HG03354 (cell line): ENCODE results near the gene NLK.

Experiments used
- ATAC-seq: cut with Tn5 transposase; IDR thresholded peaks from one replicate; pipeline ENCODE4 v1.9.1; 2021; ENCODE audit warnings: mild to moderate bottlenecking; ENCODE audit not compliant: unreplicated experiment, poor library complexity, severe bottlenecking

NLK gene

DNA sequence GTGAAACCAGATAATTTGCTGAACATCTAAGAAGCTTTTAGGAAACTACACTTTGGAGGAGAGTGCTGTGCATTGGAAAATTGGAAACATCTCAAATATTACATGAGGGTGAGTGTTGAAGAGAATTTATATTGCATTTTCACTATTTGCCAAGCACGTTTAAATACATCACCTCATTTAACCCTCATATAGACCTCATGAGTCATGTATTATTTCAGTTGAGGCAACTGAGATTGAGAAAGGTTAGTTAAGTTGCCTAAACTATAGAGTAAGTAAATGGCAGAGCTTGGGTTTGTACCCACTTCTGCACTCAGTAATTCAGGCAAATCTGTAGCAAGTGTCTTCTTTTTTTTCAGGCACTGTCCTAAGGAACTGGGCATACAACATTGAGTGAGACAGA lies 3.7 kb upstream of the NLK start:
- no peak for ATAC-seq

- no peak for ATAC-seq
Measured at GRCh38 chr17:28039251-28039650, 3.2 kb upstream of the NLK start.

DNA sequence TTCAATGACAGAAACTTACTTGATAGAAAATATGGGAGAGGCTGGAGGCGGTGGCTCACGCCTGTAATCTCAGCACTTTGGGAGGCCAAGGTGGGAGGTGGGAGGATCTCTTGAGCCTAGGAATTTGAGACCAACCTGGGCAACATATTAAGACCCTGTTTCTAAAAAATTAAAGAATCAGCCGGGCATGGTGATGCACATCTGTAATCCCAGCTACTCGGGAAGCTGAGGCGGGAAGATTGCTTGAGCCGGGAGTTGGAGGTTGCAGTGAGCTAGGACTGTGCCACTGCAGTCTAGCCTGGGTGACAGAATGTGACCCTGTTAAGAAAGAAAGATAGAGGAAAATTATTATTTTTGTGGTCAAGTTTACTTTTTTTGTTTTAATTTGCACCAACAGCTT lies 2.1 kb upstream of the NLK start:
- ATAC-seq, result no peak

DNA sequence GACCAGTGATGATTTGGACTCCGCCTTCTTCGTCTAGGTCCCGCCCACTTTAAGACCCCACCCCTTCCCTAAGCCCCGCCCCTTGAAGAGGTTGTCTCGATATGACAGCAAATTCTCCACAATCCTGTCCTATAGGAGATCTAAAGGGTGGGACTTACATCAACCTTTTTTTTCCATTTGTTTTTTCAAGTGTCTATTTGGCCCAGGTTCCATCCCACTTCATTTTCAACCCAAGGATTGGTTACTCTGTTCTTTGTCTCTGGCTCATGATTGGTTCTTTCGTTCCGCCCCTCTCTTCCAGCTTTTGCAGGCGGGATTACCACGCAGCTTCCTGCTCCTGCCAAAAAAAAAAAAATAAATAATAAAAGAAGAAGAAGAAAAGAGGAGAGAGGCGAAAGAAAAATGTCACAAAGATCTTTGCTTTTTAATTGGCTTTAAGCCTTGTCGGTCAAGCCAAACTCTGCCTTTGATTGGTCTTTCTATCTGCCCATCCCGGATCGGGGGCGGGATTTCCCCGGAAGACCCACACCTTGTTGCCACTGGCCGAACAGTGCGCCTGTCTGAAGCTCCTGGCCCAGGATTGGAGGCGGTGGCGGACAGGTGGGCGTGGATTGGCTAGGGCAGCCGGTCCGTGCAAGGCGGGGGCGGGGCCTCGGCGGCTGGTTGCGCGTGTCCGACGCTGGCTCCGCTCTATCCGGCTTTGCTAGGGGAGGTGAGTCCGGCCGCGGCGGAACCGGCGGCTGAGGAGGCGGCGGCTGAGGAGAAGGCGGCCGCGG lies 1.2 kb upstream of the NLK start:
- peak; percentile 91 for ATAC-seq

GRCh38 chr17:28041844-28042656 lies 427 bp upstream of the NLK start:
- ATAC-seq, result peak; percentile 6

DNA sequence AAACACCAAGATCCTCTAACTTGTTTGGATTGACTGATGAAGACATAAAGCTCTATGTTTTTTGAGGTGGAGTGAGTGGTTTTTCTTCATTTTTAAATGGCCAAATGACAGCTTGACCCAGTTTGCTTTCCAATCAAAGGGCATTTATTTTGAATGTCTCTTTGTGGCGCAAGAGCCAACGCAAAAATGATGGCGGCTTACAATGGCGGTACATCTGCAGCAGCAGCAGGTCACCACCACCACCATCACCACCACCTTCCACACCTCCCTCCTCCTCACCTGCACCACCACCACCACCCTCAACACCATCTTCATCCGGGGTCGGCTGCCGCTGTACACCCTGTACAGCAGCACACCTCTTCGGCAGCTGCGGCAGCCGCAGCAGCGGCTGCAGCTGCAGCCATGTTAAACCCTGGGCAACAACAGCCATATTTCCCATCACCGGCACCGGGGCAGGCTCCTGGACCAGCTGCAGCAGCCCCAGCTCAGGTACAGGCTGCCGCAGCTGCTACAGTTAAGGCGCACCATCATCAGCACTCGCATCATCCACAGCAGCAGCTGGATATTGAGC lies 329 bp downstream of the NLK start:
- no peak for ATAC-seq

- ATAC-seq, result no peak
Measured at GRCh38 chr17:28043296-28043695, 819 bp downstream of the NLK start.

- no peak for ATAC-seq
Measured at GRCh38 chr17:28043741-28044140, 1.3 kb downstream of the NLK start.

DNA sequence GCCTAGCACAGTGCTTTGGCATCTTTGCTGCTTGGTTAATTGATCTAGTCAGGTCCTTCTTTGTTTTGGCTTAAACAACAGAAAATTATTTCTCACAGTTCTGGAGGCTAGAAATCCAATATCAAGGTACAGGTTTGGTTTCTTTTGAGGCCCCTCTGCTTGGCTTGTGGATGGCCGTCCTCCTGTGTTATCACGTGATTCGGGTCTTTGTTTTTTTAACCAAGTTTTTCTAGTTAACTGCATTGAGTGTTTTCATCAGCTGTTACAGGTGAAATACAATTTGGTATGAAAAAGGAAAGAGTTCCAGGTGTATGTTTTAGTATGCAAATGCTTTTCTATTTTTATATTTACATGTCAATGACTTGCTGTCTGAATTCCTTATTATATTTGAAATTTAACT lies 2.8 kb downstream of the NLK start:
- no peak for ATAC-seq

GRCh38 chr17:28046034-28046825 lies 3.8 kb downstream of the NLK start:
- ATAC-seq, result no peak

- ATAC-seq, result no peak
Measured at GRCh38 chr17:28047806-28048205, 5.3 kb downstream of the NLK start.

DNA sequence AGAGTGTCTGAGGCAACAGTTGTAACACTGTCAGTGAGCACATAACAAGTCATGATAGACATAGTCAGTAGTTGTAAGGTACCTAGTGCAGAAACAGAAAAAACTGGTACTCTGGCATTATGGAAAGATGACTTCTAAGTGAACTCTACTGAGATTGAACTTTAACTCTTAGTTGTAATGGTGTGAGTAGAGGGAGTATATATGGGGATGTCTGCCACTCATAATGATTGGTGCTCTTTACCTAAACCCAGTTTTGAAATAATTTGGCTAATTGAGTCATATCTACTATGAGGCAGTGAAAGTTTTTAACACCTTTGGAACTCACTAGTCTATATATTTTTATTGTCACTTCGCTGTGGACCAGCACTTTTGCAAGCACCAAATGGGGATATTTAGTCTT lies 6.6 kb downstream of the NLK start:
- ATAC-seq, result no peak

GRCh38 chr17:28053044-28053670 lies 10.7 kb downstream of the NLK start:
- no peak for ATAC-seq

DNA sequence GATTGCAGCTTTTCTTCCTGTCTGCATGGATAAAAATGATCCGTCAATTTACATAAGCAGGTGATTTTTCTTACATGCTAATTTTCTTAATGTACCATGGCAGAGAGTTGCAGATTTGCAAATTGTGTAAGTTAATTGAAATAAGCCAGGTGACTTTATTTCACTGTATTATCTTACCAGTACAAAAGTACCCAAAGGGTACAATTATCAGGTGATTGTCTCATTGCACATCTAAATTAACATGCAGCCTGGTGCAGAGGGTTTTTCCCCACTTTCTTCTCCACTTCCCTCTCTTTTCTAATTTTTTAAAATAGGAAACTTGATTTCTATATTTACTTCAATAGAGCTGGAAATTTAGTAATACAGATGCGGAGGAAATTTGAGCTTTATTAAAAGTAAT lies 11.2 kb downstream of the NLK start:
- ATAC-seq, result no peak

DNA sequence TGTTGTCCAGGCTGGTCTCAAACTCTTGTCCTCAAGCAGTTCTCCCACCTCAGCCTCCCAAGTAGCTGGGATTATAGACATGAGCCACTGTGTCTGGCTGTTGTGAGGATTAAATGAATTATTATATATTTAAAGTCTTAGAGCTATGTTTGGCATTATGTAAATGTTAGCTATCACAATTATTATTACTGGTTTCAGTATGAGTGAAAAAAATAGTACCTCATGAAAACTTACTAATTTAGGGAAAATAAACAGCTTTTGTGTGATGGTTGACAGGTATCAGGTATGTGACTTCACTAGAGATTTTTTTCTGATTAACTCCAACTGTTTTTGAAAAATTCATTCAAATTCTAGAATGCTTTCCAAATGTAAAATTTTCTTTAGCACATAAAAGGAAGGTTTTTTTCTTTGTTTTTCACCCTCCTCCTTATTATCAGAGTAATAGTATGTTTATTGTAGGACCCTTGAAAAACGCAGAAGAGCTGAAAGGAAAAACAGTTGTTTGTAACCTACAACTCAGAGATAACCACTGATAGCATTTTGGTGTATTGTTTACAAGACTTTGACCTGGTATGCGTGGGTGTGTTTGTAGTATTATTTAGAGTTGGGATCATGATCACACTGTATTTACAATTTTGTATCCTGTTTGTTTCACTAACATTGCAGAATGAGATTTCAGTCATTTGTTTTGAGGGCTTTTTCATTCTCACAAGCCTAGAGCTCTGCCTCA lies 13.2 kb downstream of the NLK start:
- no peak for ATAC-seq

- ATAC-seq, result no peak
Measured at GRCh38 chr17:28056276-28056620, 13.8 kb downstream of the NLK start.

DNA sequence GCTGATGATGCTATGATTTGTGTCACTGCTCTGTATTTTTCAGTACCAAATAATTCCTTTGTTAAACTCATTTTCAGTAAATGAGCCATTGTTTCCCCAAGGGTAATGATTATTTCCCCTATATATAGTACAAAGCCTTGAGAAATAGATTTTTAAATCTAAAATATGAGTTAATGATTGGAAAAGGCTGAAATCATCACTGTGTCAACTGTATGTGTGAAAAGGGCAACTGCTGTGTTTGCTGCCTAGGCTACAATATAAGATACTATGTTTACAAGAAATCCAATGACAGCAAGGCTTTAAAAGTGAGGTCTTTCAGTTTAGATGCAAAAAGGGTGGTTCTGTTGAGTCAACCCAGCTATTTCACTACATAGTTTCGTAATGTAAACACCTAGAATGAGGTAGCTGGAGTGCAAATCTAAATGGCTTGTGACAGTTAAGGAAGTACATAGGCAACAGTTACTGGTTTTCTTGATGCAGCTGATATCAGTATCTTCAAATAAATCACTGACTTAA lies 15.3 kb downstream of the NLK start:
- peak; percentile 89 for ATAC-seq

- no peak for ATAC-seq
Measured at GRCh38 chr17:28059675-28060074, 17.2 kb downstream of the NLK start.

- ATAC-seq, result no peak
Measured at GRCh38 chr17:28065706-28066105, 23.2 kb downstream of the NLK start.
